WERI-Rb-1 (cell line): ENCODE data around the gene GMDS.

Experiments
- DNase-seq: peaks from one replicate; pipeline ENCODE4 v3.0.0-alpha.2; 2020
- H3K27ac ChIP-seq: fragments of 250-450 bp; sonication (Bioruptor Pico); 2 replicates; pipeline ENCODE4 v1.5.1; 2020; ENCODE audit warnings: mild to moderate bottlenecking, moderate library complexity
- H3K27me3 ChIP-seq: fragments of 250-450 bp; sonication (Bioruptor Pico); 2 replicates; pipeline ENCODE4 v1.5.1; 2021; ENCODE audit warnings: mild to moderate bottlenecking, low read depth, moderate library complexity; ENCODE audit not compliant: insufficient read depth, severe bottlenecking
- H3K36me3 ChIP-seq: fragments of 250-450 bp; sonication (Bioruptor Pico); 2 replicates; pipeline ENCODE4 v1.5.1; 2020; ENCODE audit warnings: mild to moderate bottlenecking, moderate library complexity
- H3K4me3 ChIP-seq: 2 replicates; pipeline ENCODE4 v1.5.1; 2011; ENCODE audit warnings: low read depth, mild to moderate bottlenecking, control low read depth, low read length
- H3K9me3 ChIP-seq: fragments of 250-450 bp; sonication (Bioruptor Pico); 2 replicates; pipeline ENCODE4 v1.5.1; 2021; ENCODE audit warnings: mild to moderate bottlenecking, moderate library complexity; ENCODE audit not compliant: severe bottlenecking
- TF ChIP-seq, protein P1 (sequence below): IDR thresholded peaks from 2 replicates; pipeline ENCODE4 v1.5.1; 2011; ENCODE audit warnings: low read depth, mild to moderate bottlenecking, control low read depth, inconsistent platforms, low read length

GMDS gene

DNA sequence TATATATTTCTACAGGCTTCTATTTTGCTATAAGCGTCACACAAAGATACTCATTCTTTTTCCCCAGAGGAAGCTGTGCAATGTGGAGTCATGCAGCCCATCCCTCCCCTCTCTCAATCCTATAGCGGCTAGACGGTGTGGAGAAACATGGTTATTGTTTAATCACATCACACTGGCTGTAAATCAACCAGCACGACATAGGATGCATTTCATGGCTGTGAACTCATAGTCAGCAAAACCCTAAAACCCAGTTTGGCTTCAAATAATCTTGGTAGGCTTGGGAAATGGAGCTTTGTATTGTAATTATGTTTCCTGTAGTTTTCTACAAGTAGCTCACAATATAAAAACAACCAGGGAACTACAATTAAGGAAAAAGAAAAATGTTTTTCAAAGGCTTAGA is 618.9 kb downstream of the GMDS start:
- H3K9me3 ChIP-seq: no peaks in the 10 kb centered on the region
- no peaks in the 10 kb centered on the region for H3K36me3 ChIP-seq
- TF ChIP-seq, protein P1, sequence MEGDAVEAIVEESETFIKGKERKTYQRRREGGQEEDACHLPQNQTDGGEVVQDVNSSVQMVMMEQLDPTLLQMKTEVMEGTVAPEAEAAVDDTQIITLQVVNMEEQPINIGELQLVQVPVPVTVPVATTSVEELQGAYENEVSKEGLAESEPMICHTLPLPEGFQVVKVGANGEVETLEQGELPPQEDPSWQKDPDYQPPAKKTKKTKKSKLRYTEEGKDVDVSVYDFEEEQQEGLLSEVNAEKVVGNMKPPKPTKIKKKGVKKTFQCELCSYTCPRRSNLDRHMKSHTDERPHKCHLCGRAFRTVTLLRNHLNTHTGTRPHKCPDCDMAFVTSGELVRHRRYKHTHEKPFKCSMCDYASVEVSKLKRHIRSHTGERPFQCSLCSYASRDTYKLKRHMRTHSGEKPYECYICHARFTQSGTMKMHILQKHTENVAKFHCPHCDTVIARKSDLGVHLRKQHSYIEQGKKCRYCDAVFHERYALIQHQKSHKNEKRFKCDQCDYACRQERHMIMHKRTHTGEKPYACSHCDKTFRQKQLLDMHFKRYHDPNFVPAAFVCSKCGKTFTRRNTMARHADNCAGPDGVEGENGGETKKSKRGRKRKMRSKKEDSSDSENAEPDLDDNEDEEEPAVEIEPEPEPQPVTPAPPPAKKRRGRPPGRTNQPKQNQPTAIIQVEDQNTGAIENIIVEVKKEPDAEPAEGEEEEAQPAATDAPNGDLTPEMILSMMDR: no peak
- H3K27ac ChIP-seq: no peak overlapping the region
- no peak overlapping the region for H3K4me3 ChIP-seq
- no peak for DNase-seq
- H3K27me3 ChIP-seq: peaks cover 77% of the 10 kb centered on the region

DNA sequence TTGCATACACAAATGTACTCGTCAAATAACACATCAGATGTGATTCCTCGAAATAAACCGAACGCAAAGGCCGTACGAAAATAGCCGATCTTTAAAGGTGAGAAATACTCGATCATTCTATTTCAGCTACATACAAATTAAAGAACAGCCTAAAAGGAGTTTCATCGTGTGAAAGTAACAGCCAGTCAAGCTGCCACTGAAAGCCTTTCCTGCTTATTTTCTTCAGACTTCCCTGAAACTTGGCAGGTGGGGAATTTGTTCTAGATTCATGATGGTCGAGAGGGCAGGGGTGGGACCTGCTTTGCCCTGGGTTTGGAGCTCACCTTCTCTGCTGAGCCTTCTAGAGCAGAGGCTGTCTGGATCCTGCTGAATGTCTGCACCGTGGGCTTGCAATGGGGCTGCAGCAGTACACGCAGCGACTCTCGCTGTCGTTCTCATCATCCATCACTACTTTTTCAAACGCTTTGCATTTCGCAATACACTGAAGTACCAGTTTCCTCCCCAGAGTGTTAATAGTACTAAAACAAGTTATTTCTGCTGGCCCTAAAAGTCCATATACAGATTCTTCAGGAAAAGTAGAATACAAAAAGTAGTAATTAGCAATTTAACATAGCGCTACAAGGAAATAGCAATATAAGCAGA is 619.5 kb downstream of the GMDS start:
- peaks cover 72% of the 10 kb centered on the region for H3K27me3 ChIP-seq
- DNase-seq: no peak
- TF ChIP-seq, protein P1: no peak
- H3K27ac ChIP-seq: no peak overlapping the region
- H3K4me3 ChIP-seq: no peak overlapping the region
- no peaks in the 10 kb centered on the region for H3K9me3 ChIP-seq
- no peaks in the 10 kb centered on the region for H3K36me3 ChIP-seq

DNA sequence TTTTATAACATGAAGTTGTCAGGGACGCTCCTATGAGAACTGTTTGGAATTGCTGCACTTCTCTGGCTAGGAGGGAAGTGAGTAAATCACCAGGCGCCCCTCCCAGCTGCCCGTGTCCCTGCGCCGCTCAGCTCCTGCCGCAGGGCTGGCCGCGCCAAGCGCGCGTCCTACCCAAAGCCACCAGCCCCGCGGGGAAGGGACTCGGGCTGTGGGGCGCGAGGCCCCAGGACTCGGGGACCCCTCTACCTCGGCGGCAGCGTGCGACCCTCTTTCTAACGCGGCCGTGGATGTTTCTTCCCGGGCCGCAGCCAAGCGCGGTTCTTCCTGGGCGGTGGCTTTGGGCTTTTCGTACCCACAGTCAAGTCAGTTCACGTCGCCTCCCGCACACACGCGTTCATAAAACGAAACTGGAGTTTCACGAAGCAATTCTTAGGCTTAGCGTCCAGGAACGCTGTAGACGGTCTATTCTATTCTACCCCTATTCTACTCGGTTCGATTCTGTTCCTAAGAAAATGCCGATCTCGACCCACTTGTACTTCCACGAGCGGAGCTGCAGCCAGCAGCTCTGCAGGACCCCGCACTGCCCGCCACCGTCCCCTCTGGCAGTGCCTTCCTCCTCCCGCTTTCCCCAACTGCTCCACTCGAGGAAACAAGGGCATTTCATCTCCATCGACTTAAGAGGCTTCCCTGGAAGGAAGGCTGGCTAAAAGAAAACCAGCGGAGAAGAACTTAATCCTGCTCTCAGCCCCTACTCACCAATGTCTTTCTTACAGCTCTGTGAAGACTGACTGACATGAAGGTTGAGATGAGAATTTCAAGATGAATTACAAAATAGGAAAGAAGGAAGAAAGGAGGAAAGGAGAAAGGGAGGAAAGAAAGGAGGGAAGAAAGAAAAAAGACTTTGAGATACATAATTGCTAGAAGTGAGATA is 620.3 kb downstream of the GMDS start:
- Histone ChIP-seq H3K36me3 (no peaks in the 10 kb centered on the region), H3K4me3 (peak overlapping the region; percentile 72), H3K27ac (no peak overlapping the region), H3K9me3 (no peaks in the 10 kb centered on the region), H3K27me3 (peaks cover 66% of the 10 kb centered on the region)
- TF ChIP-seq, protein P1: no peak
- DNase-seq: peak; percentile 56

DNA sequence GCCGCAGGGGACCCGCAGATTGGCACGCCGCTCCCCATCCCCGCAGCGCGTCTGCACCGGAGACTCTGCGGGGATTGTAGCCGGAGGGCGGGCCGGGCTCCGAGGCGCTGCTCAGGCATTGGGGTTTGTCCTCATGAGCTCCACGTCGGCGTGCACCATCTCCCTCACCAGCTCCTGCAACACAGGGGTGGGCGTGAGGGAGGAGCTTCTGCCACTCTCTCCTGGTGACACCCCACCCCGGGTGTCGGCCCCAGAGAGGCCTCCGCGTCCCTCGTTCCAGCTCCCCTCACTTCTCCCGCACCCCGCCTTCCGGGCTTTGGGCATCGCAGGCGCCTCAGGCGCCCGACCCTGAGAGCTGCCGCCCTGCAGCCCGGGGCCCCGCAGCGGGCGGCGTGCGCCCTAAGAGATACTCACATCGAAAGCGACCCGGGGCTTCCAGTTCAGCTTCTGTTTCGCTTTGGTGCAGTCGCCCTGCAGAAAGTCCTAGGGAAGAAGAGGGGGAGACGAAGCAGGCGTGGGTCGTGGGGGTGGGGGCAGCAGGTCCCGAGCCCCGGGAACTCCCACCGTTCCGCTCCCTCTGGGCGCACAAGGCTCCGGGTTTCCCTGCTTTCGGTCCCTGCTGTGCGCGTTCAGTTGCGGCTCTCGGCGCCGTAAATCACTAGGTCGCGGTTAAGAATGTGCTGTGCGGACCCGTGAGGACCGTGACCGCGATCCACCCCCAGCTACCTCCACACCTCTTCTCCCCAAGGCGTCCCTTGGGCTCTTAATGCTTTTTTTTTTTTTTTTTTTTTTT is 621.2 kb downstream of the GMDS start:
- Histone ChIP-seq H3K36me3 (no peaks in the 10 kb centered on the region), H3K27ac (no peak overlapping the region), H3K4me3 (peak overlapping the region; percentile 72), H3K27me3 (peaks cover 59% of the 10 kb centered on the region), H3K9me3 (no peaks in the 10 kb centered on the region)
- TF ChIP-seq, protein P1: no peak
- no peak for DNase-seq

DNA sequence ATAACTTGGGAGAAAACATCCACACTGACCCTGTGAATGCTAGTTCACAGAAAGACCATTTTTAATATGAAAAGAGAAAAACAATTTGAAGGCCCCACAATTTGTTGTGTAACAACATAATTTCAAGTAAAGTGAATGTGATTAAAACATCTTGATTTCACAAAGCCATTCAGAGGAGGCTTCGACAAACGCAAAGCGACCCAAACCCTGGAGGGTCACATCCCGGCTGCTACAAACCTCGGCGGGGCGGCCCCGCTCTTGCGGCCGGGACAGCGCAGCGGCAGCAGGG is 621.7 kb downstream of the GMDS start:
- DNase-seq: no peak
- H3K9me3 ChIP-seq: no peaks in the 10 kb centered on the region
- TF ChIP-seq, protein P1: no peak
- no peak overlapping the region for H3K4me3 ChIP-seq
- no peak overlapping the region for H3K27ac ChIP-seq
- H3K27me3 ChIP-seq: peaks cover 54% of the 10 kb centered on the region
- H3K36me3 ChIP-seq: no peaks in the 10 kb centered on the region
